Measurements from ENCODE around the gene TLCD2. TPM values are rescaled to one million over a fixed set of nuclear protein-coding genes. Genes with fewer than 3 reads are reported as not detected.

The TLCD2 gene
- total and polyA plus RNA-seq, 2 of the 13 experiments (the other 11 are each of a cell fraction or from before 2014, with no cell fraction given), result 0.90 to 1.1 TPM

- no peak for TF ChIP-seq CBX1 (IDR thresholded peaks at IDR 0.05; ENCODE audit: low read depth)
- TF ChIP-seq SALL2 (CRISPR knock-in tag; IDR thresholded peaks at IDR 0.05), result 0 out of 2 replicates have a peak, but pooled peaks have one; percentile 7
- TF ChIP-seq BATF2 (CRISPR knock-in tag; IDR thresholded peaks at IDR 0.05), result 0 out of 2 replicates have a peak, but pooled peaks have one; percentile 48
- TF ChIP-seq SNAPC2 (CRISPR knock-in tag; IDR thresholded peaks at IDR 0.05), result no peak
- TF ChIP-seq HMG20A (CRISPR knock-in tag; IDR thresholded peaks at IDR 0.05; ENCODE audit: borderline replicate concordance), result no peak
- no peak for TF ChIP-seq CTCF (CRISPR knock-in tag; IDR thresholded peaks at IDR 0.05)
- TF ChIP-seq THAP9 (CRISPR knock-in tag; IDR thresholded peaks at IDR 0.05; ENCODE audit: borderline replicate concordance), result 0 out of 2 replicates have a peak, but pooled peaks have one; percentile 4
- TF ChIP-seq CERS6 (CRISPR knock-in tag; IDR thresholded peaks at IDR 0.05), result 0 out of 2 replicates have a peak, but pooled peaks have one; percentile 56
- no peak for TF ChIP-seq ZMAT5 (CRISPR knock-in tag; IDR thresholded peaks at IDR 0.05; ENCODE audit: borderline replicate concordance, low read depth)
- TF ChIP-seq ZKSCAN5 (CRISPR knock-in tag; IDR thresholded peaks at IDR 0.05), result no peak
- TF ChIP-seq AKNA (CRISPR knock-in tag; IDR thresholded peaks at IDR 0.05; ENCODE audit: borderline replicate concordance), result no peak
- no peak for TF ChIP-seq ZNF207 (IDR thresholded peaks at IDR 0.05; ENCODE audit: borderline replicate concordance)
- no peak for TF ChIP-seq RARG (CRISPR knock-in tag; IDR thresholded peaks at IDR 0.05; ENCODE audit: low read depth)
Measured at GRCh38 chr17:1713160-1713877, 3.1 kb upstream of the TLCD2 start (continued).

Data from HepG2 (cell line).